Transverse colon (tissue), 4 donors: Measurements from ENCODE around the gene BGN. TPM values are rescaled to one million over a fixed set of nuclear protein-coding genes. Genes with fewer than 3 reads are reported as not detected.

Experiments used
- DNase-seq: peaks from one replicate; pipeline ENCODE4 v3.0.0-alpha.2; 2019
- H3K27ac ChIP-seq, 4 donors: fragments of 200-600 bp; sonication (generic); 2 replicates each; pipeline ENCODE4 v1.5.1; 2016 to 2018; ENCODE audit warnings: inconsistent platforms in 4 of 4
- H3K27me3 ChIP-seq: fragments of 200-600 bp; sonication (generic); 2 replicates; pipeline ENCODE4 v1.5.1; 2017; ENCODE audit warnings: inconsistent platforms
- H3K36me3 ChIP-seq, 4 donors: fragments of 200-600 bp; sonication (generic); 2 replicates each; pipeline ENCODE4 v1.5.1; 2017 to 2019; ENCODE audit warnings: inconsistent platforms in 4 of 4
- H3K4me1 ChIP-seq, 4 donors: fragments of 200-600 bp; sonication (generic); 2 replicates each; pipeline ENCODE4 v1.5.1; 2017 to 2020; ENCODE audit warnings: inconsistent platforms in 4 of 4
- H3K4me3 ChIP-seq, 4 donors: fragments of 200-600 bp; sonication (generic); 1 replicate in 1 of 4; 2 replicates in 3 of 4; pipeline versions ENCODE4 v1.5.1 to v1.6.1; 2017 to 2019; ENCODE audit warnings: inconsistent platforms in 4 of 4
- H3K9me3 ChIP-seq, 2 donors: fragments of 200-600 bp; sonication (generic); 2 replicates each; pipeline ENCODE4 v1.5.1; 2017 to 2019; ENCODE audit warnings: inconsistent platforms in 2 of 2
- CTCF ChIP-seq, 5 experiments: fragments of 200-600 bp in 3 of 5; fragments of 450-650 bp in 2 of 5; sonication (generic) in 3 of 5; IDR thresholded peaks; 1 replicate in 2 of 5; 2 replicates in 3 of 5; pipeline ENCODE4 v1.5.1; 2016 to 2017; ENCODE audit warnings: antibody characterized with exemption in 5 of 5, inconsistent platforms in 3 of 5, mild to moderate bottlenecking in 2 of 5, moderate library complexity in 1 of 5
- EP300 ChIP-seq: sonication (generic); formaldehyde crosslinking; IDR thresholded peaks from one replicate; pipeline ENCODE4 v1.6.1; 2017; ENCODE audit warnings: antibody characterized with exemption, low read depth
- POLR2A ChIP-seq: fragments of 450-650 bp; IDR thresholded peaks from one replicate; pipeline ENCODE4 v1.6.1; 2016; ENCODE audit warnings: antibody characterized with exemption, mild to moderate bottlenecking, moderate library complexity
- POLR2AphosphoS5 ChIP-seq, 3 donors: sonication (generic); formaldehyde crosslinking; IDR thresholded peaks; one replicate each; pipeline ENCODE4 v1.6.1; 2016; ENCODE audit warnings: antibody characterized with exemption in 3 of 3
- WGBS, 2 donors: methylation state at CpG; one replicate each; pipeline ENCODE4 v1.1.5; 2018; ENCODE audit warnings: low coverage in 1 of 2; 5-methylcytosine and 5-hydroxymethylcytosine counted together
- in situ Hi-C, 4 donors: fragments of 200-750 bp; cut with MboI; loops; one replicate each; pipeline versions ENCODE4 v1.15.0 to v1.15.1; 2017; ENCODE audit warnings: low sequenced_read_pairs in 3 of 4, low pct_ligation_motif_present in 1 of 4, low pct_unique_long_range_greater_than_20kb in 1 of 4
- intact Hi-C: fragments of 100-400 bp; cut with DNase I; formaldehyde crosslinking; loops from one replicate; pipeline ENCODE4 v1.15.1; 2023; ENCODE audit warnings: low total_unique reads
- total RNA-seq, 4 donors: library from RNA; depleted of rRNA; stranded (reverse); fragments of >200 nt; gene quantifications; one replicate each; pipeline ENCODE4 v1.1.0, GENCODE V29; 2016

BGN gene
- total RNA-seq, 4 donors from 2014 or later = 3.8 to 67.1 (median 10.5) TPM

DNA sequence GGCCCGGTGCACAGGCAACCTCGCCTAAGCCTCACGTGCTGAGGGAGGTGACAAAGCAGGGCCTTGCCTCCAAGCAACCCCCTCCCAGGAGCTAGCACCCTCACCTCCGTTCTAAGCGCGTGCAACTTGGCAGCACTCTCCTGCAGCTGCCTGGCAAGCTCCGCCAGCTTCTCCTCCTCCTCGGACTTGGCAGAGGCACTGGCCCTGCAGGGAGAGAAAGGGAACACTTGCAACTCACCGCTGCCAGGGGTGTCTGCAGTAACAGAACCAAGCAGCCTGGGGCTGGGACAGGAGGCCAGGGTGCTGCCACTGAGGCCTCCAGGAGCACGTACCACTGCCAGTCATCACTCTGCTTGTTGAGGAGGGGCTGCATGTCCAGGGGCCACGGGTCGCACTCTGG, 38.6 kb upstream of the BGN start:
- Histone ChIP-seq H3K27ac (no peak overlapping the region), H3K4me3 (no peak overlapping the region), H3K27me3 (no peaks in the 10 kb centered on the region), H3K4me1 (no peaks in the 10 kb centered on the region), H3K36me3 (no peaks in the 10 kb centered on the region), H3K9me3 (no peaks in the 10 kb centered on the region)
- TF ChIP-seq CTCF (IDR thresholded peaks at IDR 0.05) (no peak), POLR2A (no peak), POLR2AphosphoS5 (IDR thresholded peaks at IDR 0.05) (no peak), EP300 (no peak)
- no peak for DNase-seq
- intact Hi-C loops (no loop called here), in situ Hi-C loops (no loop called here)
- 83% methylated on average over 8 of the region's 12 CpGs; no CpG with 5 or more reads in 1 of the 2 donors for WGBS, 2 donors

- Histone ChIP-seq H3K4me3 (no peak overlapping the region), H3K27ac (no peak overlapping the region), H3K27me3 (no peaks in the 10 kb centered on the region), H3K4me1 (no peaks in the 10 kb centered on the region), H3K36me3 (no peaks in the 10 kb centered on the region), H3K9me3 (no peaks in the 10 kb centered on the region)
- TF ChIP-seq POLR2A = no peak
- TF ChIP-seq EP300 = no peak
- TF ChIP-seq CTCF (IDR thresholded peaks at IDR 0.05) = no peak
- no peak for TF ChIP-seq POLR2AphosphoS5 (IDR thresholded peaks at IDR 0.05)
- in situ Hi-C loops (no loop called here), intact Hi-C loops (no loop called here)
- DNase-seq = no peak
- 86% methylated on average over 9 of the region's 9 CpGs; no CpG with 5 or more reads in 1 of the 2 donors for WGBS, 2 donors
Measured at GRCh38 chrX:153456704-153457103, 38.1 kb upstream of the BGN start.

DNA sequence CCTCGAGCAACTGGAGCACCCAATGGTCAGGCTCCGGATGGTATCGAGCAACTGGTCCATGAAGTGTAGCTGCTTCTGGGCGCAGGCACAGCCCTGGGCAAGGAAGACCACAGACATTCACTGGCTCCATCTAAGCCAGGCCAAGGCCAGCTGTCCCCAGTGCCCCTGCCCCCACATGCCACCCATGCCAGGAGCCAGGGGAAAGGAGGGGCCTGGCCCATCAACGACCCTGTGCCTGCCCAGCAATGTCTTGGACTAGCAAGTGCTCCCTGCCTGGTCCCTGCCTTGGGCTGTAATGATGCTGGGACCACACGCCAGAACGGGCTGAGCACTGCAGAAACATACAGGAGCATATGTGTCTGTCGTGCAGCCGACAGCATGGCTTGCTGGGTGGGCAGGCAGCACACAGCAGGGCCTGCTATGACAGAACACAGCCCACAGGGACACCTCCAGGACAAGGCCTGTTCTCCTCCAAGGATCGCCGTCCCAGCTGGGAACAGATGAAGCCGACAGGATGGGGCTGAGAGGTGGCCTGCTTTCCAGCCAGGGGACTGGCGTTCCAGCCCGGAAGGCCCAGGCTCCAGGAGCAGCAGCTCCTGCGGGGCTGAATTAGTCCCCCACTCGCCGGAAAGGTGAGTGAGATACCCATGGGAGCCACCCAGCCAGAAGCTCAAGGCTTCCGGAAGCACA, 37.5 kb upstream of the BGN start:
- Histone ChIP-seq H3K9me3 (no peaks in the 10 kb centered on the region), H3K27ac (no peak overlapping the region), H3K36me3 (no peaks in the 10 kb centered on the region), H3K4me1 (no peaks in the 10 kb centered on the region), H3K4me3 (no peak overlapping the region), H3K27me3 (no peaks in the 10 kb centered on the region)
- no peak for TF ChIP-seq EP300
- no peak for TF ChIP-seq CTCF (IDR thresholded peaks at IDR 0.05)
- no peak for TF ChIP-seq POLR2A
- no peak for TF ChIP-seq POLR2AphosphoS5 (IDR thresholded peaks at IDR 0.05)
- intact Hi-C loops = no loop called here
- WGBS, 2 donors = 81% methylated on average over 13 of the region's 18 CpGs; no CpG with 5 or more reads in 1 of the 2 donors
- in situ Hi-C loops = no loop called here
- no peak for DNase-seq

GRCh38 chrX:153457827-153458466, 36.8 kb upstream of the BGN start:
- Histone ChIP-seq H3K27ac (no peak overlapping the region), H3K4me3 (no peak overlapping the region), H3K4me1 (no peaks in the 10 kb centered on the region), H3K36me3 (no peaks in the 10 kb centered on the region), H3K9me3 (no peaks in the 10 kb centered on the region), H3K27me3 (no peaks in the 10 kb centered on the region)
- WGBS, 2 donors = 89% methylated on average over 17 of the region's 17 CpGs; no CpG with 5 or more reads in 1 of the 2 donors
- in situ Hi-C loops (no loop called here), intact Hi-C loops (no loop called here)
- TF ChIP-seq POLR2AphosphoS5 (IDR thresholded peaks at IDR 0.05) (no peak), EP300 (no peak), POLR2A (no peak), CTCF (IDR thresholded peaks at IDR 0.05) (no peak)
- DNase-seq = no peak
